SK-N-SH (cell line): ENCODE data around the gene SLC9A6. TPM values are rescaled to one million over a fixed set of nuclear protein-coding genes. Genes with fewer than 3 reads are reported as not detected.

Experiments used
- CTCF ChIA-PET: fragments of 300-600, 350-600 bp; formaldehyde crosslinking; extraction: SDS; loops from one replicate; lab custom pipeline; 2021; lab: Yijun Ruan, JAX
- POLR2A ChIA-PET: fragments of 350-600 bp; sonication (Branson Sonifier 250); formaldehyde crosslinking; extraction: SDS; loops from one replicate; lab custom pipeline; 2020; ENCODE audit warnings: antibody characterized with exemption, inconsistent platforms; lab: Yijun Ruan, JAX
- DNase-seq: peaks from one replicate; pipeline ENCODE4 v3.0.0; 2012
- H2AFZ ChIP-seq: fragments of 200-600 bp; sonication (generic); 2 replicates; pipeline ENCODE4 v1.8.1; 2016; ENCODE audit warnings: antibody characterized with exemption, mild to moderate bottlenecking, low read depth
- H3F3A ChIP-seq: fragments of 200-600 bp; sonication (generic); replicated peaks from 2 replicates; pipeline ENCODE3; 2016; ENCODE audit warnings: antibody characterized with exemption, mild to moderate bottlenecking; ENCODE audit not compliant: insufficient read depth
- H3K27ac ChIP-seq, 2 experiments: fragments of 200-500 bp in 1 of 2; fragments of 200-600 bp in 1 of 2; sonication (Bioruptor generic) in 1 of 2; sonication (generic), shearing (Covaris generic) in 1 of 2; 2 replicates each; pipeline versions ENCODE4 v1.5.1 to v1.6.1; 2014 to 2016; ENCODE audit warnings: low read depth in 2 of 2, inconsistent platforms in 1 of 2, low read length in 1 of 2, mild to moderate bottlenecking in 1 of 2, mixed read lengths in 1 of 2
- H3K27me3 ChIP-seq: fragments of 200-600 bp; sonication (generic), shearing (Covaris generic); 2 replicates; pipeline ENCODE4 v1.6.1; 2016; ENCODE audit warnings: mixed run types; ENCODE audit not compliant: insufficient read depth
- H3K36me3 ChIP-seq, 2 experiments: fragments of 200-500 bp in 1 of 2; fragments of 200-600 bp in 1 of 2; sonication (Bioruptor generic) in 1 of 2; sonication (generic) in 1 of 2; replicated peaks in 1 of 2; 2 replicates each; pipeline versions ENCODE3 to v1.5.1; 2014 to 2016; ENCODE audit warnings: low read length in 1 of 2, mild to moderate bottlenecking in 1 of 2; ENCODE audit not compliant: insufficient read depth in 2 of 2, control insufficient read depth in 1 of 2
- H3K4me1 ChIP-seq, 2 experiments: fragments of 200-500 bp in 1 of 2; fragments of 200-600 bp in 1 of 2; sonication (Bioruptor generic) in 1 of 2; sonication (generic), shearing (Covaris generic) in 1 of 2; 2 replicates each; pipeline versions ENCODE4 v1.5.1 to v1.6.1; 2014 to 2016; ENCODE audit warnings: low read depth in 1 of 2, low read length in 1 of 2, mixed run types in 1 of 2; ENCODE audit not compliant: insufficient read depth in 2 of 2, control insufficient read depth in 1 of 2
- H3K4me2 ChIP-seq: fragments of 200-600 bp; sonication (generic), shearing (Covaris generic); 2 replicates; pipeline ENCODE4 v1.6.1; 2017; ENCODE audit warnings: mixed run types
- H3K4me3 ChIP-seq, 2 experiments: fragments of 200-500 bp in 1 of 2; fragments of 200-600 bp in 1 of 2; sonication (Bioruptor generic) in 1 of 2; sonication (generic), shearing (Covaris generic) in 1 of 2; 2 replicates each; pipeline versions ENCODE4 v1.5.1 to v1.8.1; 2014 to 2016; ENCODE audit warnings: low read depth in 2 of 2, inconsistent platforms in 1 of 2, low read length in 1 of 2, mild to moderate bottlenecking in 1 of 2, mixed read lengths in 1 of 2, moderate library complexity in 1 of 2
- H3K79me2 ChIP-seq: fragments of 200-600 bp; sonication (generic); 2 replicates; pipeline ENCODE4 v1.8.1; 2017; ENCODE audit warnings: mild to moderate bottlenecking; ENCODE audit not compliant: insufficient read depth
- H3K9ac ChIP-seq: fragments of 200-600 bp; sonication (generic); 2 replicates; pipeline ENCODE4 v1.6.1; 2017; ENCODE audit warnings: mixed run types
- H3K9me2 ChIP-seq: fragments of 200-600 bp; sonication (generic); 2 replicates; pipeline ENCODE4 v1.6.1; 2017; ENCODE audit warnings: mixed run types
- H3K9me3 ChIP-seq: fragments of 200-600 bp; sonication (generic); 2 replicates; pipeline ENCODE4 v1.6.1; 2017; ENCODE audit warnings: mixed run types, mild to moderate bottlenecking, moderate library complexity
- H4K20me1 ChIP-seq: fragments of 200-600 bp; sonication (generic); 2 replicates; pipeline ENCODE4 v1.6.1; 2017; ENCODE audit warnings: mild to moderate bottlenecking, mixed run types; ENCODE audit not compliant: insufficient read depth
- CHD2 ChIP-seq: fragments of 150-350 bp; IDR thresholded peaks from 2 replicates; pipeline ENCODE4 v1.6.1; 2018; ENCODE audit warnings: low read length; ENCODE audit not compliant: partially characterized antibody
- CTCF ChIP-seq: fragments of 200-600 bp; sonication (generic); IDR thresholded peaks from 2 replicates; pipeline ENCODE4 v1.6.1; 2017; ENCODE audit warnings: antibody characterized with exemption, mild to moderate bottlenecking, moderate library complexity
- ELF1 ChIP-seq: IDR thresholded peaks from 2 replicates; pipeline ENCODE4 v1.4.0; 2012
- EP300 ChIP-seq, 2 experiments: IDR thresholded peaks; 2 replicates each; pipeline versions ENCODE4 v1.4.0 to v1.6.1; 2012; ENCODE audit warnings: borderline replicate concordance in 1 of 2, low read depth in 1 of 2, low read length in 1 of 2
- EZH2phosphoT487 ChIP-seq: fragments of 200-600 bp; sonication (generic); IDR thresholded peaks from 2 replicates; pipeline ENCODE4 v1.6.1; 2017; ENCODE audit warnings: low read depth, mixed run types, mild to moderate bottlenecking, antibody characterized with exemption, moderate library complexity, borderline replicate concordance
- FOXM1 ChIP-seq: IDR thresholded peaks from 2 replicates; pipeline ENCODE4 v1.4.0; 2012; ENCODE audit warnings: low read depth, mild to moderate bottlenecking
- GATA2 ChIP-seq: sonication (generic); formaldehyde crosslinking; IDR thresholded peaks from 2 replicates; pipeline ENCODE4 v1.5.0; 2020; ENCODE audit warnings: mild to moderate bottlenecking, missing genetic modification reagents
- JUND ChIP-seq: IDR thresholded peaks from 2 replicates; pipeline ENCODE4 v1.4.0; 2012
- MAX ChIP-seq: IDR thresholded peaks from 2 replicates; pipeline ENCODE4 v1.4.0; 2012; ENCODE audit warnings: low read depth
- MEF2A ChIP-seq: IDR thresholded peaks from 2 replicates; pipeline ENCODE4 v1.4.0; 2012; ENCODE audit warnings: low read depth, borderline replicate concordance
- MXI1 ChIP-seq: IDR thresholded peaks from 2 replicates; pipeline ENCODE4 v1.6.1; 2012; ENCODE audit warnings: mild to moderate bottlenecking, low read depth, low read length, improper control_type of control experiment
- NFIC ChIP-seq: IDR thresholded peaks from 2 replicates; pipeline ENCODE4 v1.4.0; 2012; ENCODE audit warnings: borderline replicate concordance
- RAD21 ChIP-seq: IDR thresholded peaks from 2 replicates; pipeline ENCODE4 v1.6.1; 2012; ENCODE audit warnings: mild to moderate bottlenecking, low read length
- RCOR1 ChIP-seq: fragments of 150-350 bp; IDR thresholded peaks from 2 replicates; pipeline ENCODE4 v1.6.1; 2017; ENCODE audit warnings: antibody characterized with exemption, low read length
- RFX5 ChIP-seq: IDR thresholded peaks from 2 replicates; pipeline ENCODE4 v1.6.1; 2012; ENCODE audit warnings: mild to moderate bottlenecking, improper control_type of control experiment, low read length
- SMC3 ChIP-seq: IDR thresholded peaks from 2 replicates; pipeline ENCODE4 v1.6.1; 2012; ENCODE audit warnings: low read depth, low read length, improper control_type of control experiment
- TCF12 ChIP-seq: IDR thresholded peaks from 2 replicates; pipeline ENCODE4 v1.4.0; 2012
- USF1 ChIP-seq: IDR thresholded peaks from 2 replicates; pipeline ENCODE4 v1.4.0; 2012; ENCODE audit warnings: low read depth, borderline replicate concordance
- ZBTB33 ChIP-seq: IDR thresholded peaks from 2 replicates; pipeline ENCODE4 v1.4.0; 2012; ENCODE audit warnings: low read depth, borderline replicate concordance
- WGBS: methylation state at CpG from one replicate; pipeline ENCODE4 v1.1.6; 2017; ENCODE audit warnings: low lambda C conversion rate; 5-methylcytosine and 5-hydroxymethylcytosine counted together
- polyA plus RNA-seq, 3 experiments: library from polyadenylated mRNA; depleted of rRNA; stranded (reverse); fragments of >200 nt; gene quantifications; 2 replicates each; pipeline ENCODE4 v1.2.3, GENCODE V29; 2012

The SLC9A6 gene
- polyA plus RNA-seq, 1 of the 3 experiments (the other 2 are of a cell fraction) = 5.0 TPM

GRCh38 chrX:136028383-136028984, 43.2 kb downstream of the SLC9A6 start:
- POLR2A ChIA-PET = interaction anchor here (0.6 to 1.4 kb wide), 2 partner anchors 180 to 495 kb away, joined by 3 read pairs; no protein-coding TSS in a partner anchor

GRCh38 chrX:136029766-136030165, 44.5 kb downstream of the SLC9A6 start:
- 44% methylated on average over 2 of the region's 2 CpGs for WGBS
- 0 out of 2 replicates have a peak overlapping the region, but pooled peaks have one; percentile 42 for H3K4me2 ChIP-seq
- no peak for TF ChIP-seq TCF12
- no peak for TF ChIP-seq RAD21
- TF ChIP-seq ZBTB33 = no peak
- TF ChIP-seq EP300 (IDR thresholded peaks at IDR 0.05; ENCODE audit: borderline replicate concordance in 1 of 2, low read depth in 1 of 2, low read length in 1 of 2) = no peak
- TF ChIP-seq ELF1 = no peak
- no peak for TF ChIP-seq JUND
- no peak for TF ChIP-seq MEF2A
- no peak for TF ChIP-seq MXI1

More at GRCh38 chrX:136028383-136028984, 43.2 kb downstream of the SLC9A6 start:
- H2AFZ ChIP-seq = no peak overlapping the region
- H3K4me1 ChIP-seq = no peaks in the 10 kb centered on the region
- TF ChIP-seq RCOR1 (no peak), CHD2 (no peak), USF1 (no peak), SMC3 (peak; percentile 67), EZH2phosphoT487 (no peak), RFX5 (no peak), RAD21 (peak; percentile 88), CTCF (peak; percentile 84), NFIC (no peak), FOXM1 (no peak), MAX (no peak), GATA2 (no peak), MEF2A (no peak)
- no peak overlapping the region for H3K4me3 ChIP-seq
- CTCF ChIA-PET = interaction anchor here (0.6 to 4.1 kb wide), 59 partner anchors 8 to 1502 kb away, joined by 3 to 42 read pairs (median 4); partner anchors contain the start of genes MAP7D3, MMGT1 and SLC9A6
- H3K27me3 ChIP-seq = no peaks in the 10 kb centered on the region
- H3K36me3 ChIP-seq = no peaks in the 10 kb centered on the region
- H3K9ac ChIP-seq = no peak overlapping the region
- DNase-seq = peak; percentile 47
- no peaks in the 10 kb centered on the region for H3K79me2 ChIP-seq
- H3F3A ChIP-seq = peaks cover 7% of the 10 kb centered on the region
- no peaks in the 10 kb centered on the region for H3K9me3 ChIP-seq
- H3K9me2 ChIP-seq = no peaks in the 10 kb centered on the region
- H4K20me1 ChIP-seq = no peaks in the 10 kb centered on the region
- H3K4me2 ChIP-seq = no peak overlapping the region
- no peak overlapping the region for H3K27ac ChIP-seq

More at GRCh38 chrX:136029766-136030165, 44.5 kb downstream of the SLC9A6 start:
- Histone ChIP-seq H3K79me2 (no peaks in the 10 kb centered on the region), H3K9me3 (no peaks in the 10 kb centered on the region), H4K20me1 (no peaks in the 10 kb centered on the region), H3K9ac (no peak overlapping the region), H3K4me3 (no peak overlapping the region), H3K4me1 (no peaks in the 10 kb centered on the region), H3K27me3 (no peaks in the 10 kb centered on the region), H3F3A (peaks cover 11% of the 10 kb centered on the region), H3K36me3 (no peaks in the 10 kb centered on the region), H3K27ac (peak overlapping the region in 1 of 2 experiments; percentile 80; a peak in 1 of 4 replicates), H2AFZ (no peak overlapping the region), H3K9me2 (no peaks in the 10 kb centered on the region)
- no peak for DNase-seq
- ChIA-PET CTCF (interaction anchor here (0.7 to 4.1 kb wide), 9 partner anchors 9 to 1318 kb away, joined by 3 to 42 read pairs (median 3); no protein-coding TSS in a partner anchor), POLR2A (no interaction called here)
